Measurements from ENCODE around the gene PRKAR1A.

Gene PRKAR1A

GRCh38 chr17:68542698-68543463 is 30.7 kb downstream of the PRKAR1A start:
- no peak for DNase-seq (ENCODE audit: low read depth in 2 of 2)

- DNase-seq (ENCODE audit: low read depth in 2 of 2): no peak
Observed at GRCh38 chr17:68544111-68544915, 32.1 kb downstream of the PRKAR1A start.

GRCh38 chr17:68556551-68556950 is 44.3 kb downstream of the PRKAR1A start:
- DNase-seq (ENCODE audit: low read depth in 2 of 2): no peak

GRCh38 chr17:68559316-68559715 is 47.1 kb downstream of the PRKAR1A start:
- no peak for DNase-seq (ENCODE audit: low read depth in 2 of 2)

- no peak for DNase-seq (ENCODE audit: low read depth in 2 of 2)
Observed at GRCh38 chr17:68560966-68561720, 48.9 kb downstream of the PRKAR1A start.

- DNase-seq (ENCODE audit: low read depth in 2 of 2): no peak
Observed at GRCh38 chr17:68562736-68563135, 50.5 kb downstream of the PRKAR1A start.

GRCh38 chr17:68564415-68565111 is 52.3 kb downstream of the PRKAR1A start:
- DNase-seq (ENCODE audit: low read depth in 2 of 2): no peak

- no peak for DNase-seq (ENCODE audit: low read depth in 2 of 2)
Observed at GRCh38 chr17:68565661-68566441, 53.6 kb downstream of the PRKAR1A start.

- no peak for DNase-seq (ENCODE audit: low read depth in 2 of 2)
Observed at GRCh38 chr17:68566442-68566738, 54.2 kb downstream of the PRKAR1A start.

GRCh38 chr17:68567035-68567434 is 54.8 kb downstream of the PRKAR1A start:
- DNase-seq (ENCODE audit: low read depth in 2 of 2): no peak

GRCh38 chr17:68567581-68567980 is 55.4 kb downstream of the PRKAR1A start:
- no peak for DNase-seq (ENCODE audit: low read depth in 2 of 2)

GRCh38 chr17:68568581-68568980 is 56.4 kb downstream of the PRKAR1A start:
- DNase-seq (ENCODE audit: low read depth in 2 of 2): no peak

GRCh38 chr17:68569346-68569745 is 57.1 kb downstream of the PRKAR1A start:
- no peak for DNase-seq (ENCODE audit: low read depth in 2 of 2)

GRCh38 chr17:68570526-68570925 is 58.3 kb downstream of the PRKAR1A start:
- DNase-seq (ENCODE audit: low read depth in 2 of 2): no peak

- DNase-seq (ENCODE audit: low read depth in 2 of 2): no peak
Observed at GRCh38 chr17:68572138-68572842, 60.1 kb downstream of the PRKAR1A start.

GRCh38 chr17:68573338-68573737 is 61.1 kb downstream of the PRKAR1A start:
- DNase-seq (ENCODE audit: low read depth in 2 of 2): no peak

GRCh38 chr17:68576137-68576536 is 63.9 kb downstream of the PRKAR1A start:
- no peak for DNase-seq (ENCODE audit: low read depth in 2 of 2)

- peak; percentile 44 to 53 for DNase-seq (ENCODE audit: low read depth in 2 of 2)
Observed at GRCh38 chr17:68576811-68577496, 64.7 kb downstream of the PRKAR1A start.

- DNase-seq (ENCODE audit: low read depth in 2 of 2): no peak
Observed at GRCh38 chr17:68577497-68577821, 65.2 kb downstream of the PRKAR1A start.

- no peak for DNase-seq (ENCODE audit: low read depth in 2 of 2)
Observed at GRCh38 chr17:68578236-68578635, 66.0 kb downstream of the PRKAR1A start.

Data from fibroblast of skin of left biceps (primary cell).